K562 (cell line): ENCODE data around the gene ECPAS. TPM values are rescaled to one million over a fixed set of nuclear protein-coding genes. Genes with fewer than 3 reads are reported as not detected.

Experiments used
- CTBP1 ChIP-seq: fragments of 450-650 bp; IDR thresholded peaks from 2 replicates; pipeline ENCODE4 v1.6.1; 2016; ENCODE audit warnings: borderline replicate concordance
- ESRRA ChIP-seq: fragments of 450-650 bp; IDR thresholded peaks from 2 replicates; pipeline ENCODE4 v1.6.1; 2014; ENCODE audit warnings: low read depth, mild to moderate bottlenecking, moderate library complexity, borderline replicate concordance
- GATA2 ChIP-seq: sonication (generic); formaldehyde crosslinking; IDR thresholded peaks from 2 replicates; pipeline ENCODE4 v1.4.0; 2020; ENCODE audit warnings: mild to moderate bottlenecking, missing genetic modification reagents
- HDAC6 ChIP-seq: IDR thresholded peaks from 2 replicates; pipeline ENCODE4 v1.6.1; 2012; ENCODE audit warnings: low read depth, mild to moderate bottlenecking, control low read depth, inconsistent platforms, low read length, moderate library complexity
- JUND ChIP-seq, 2 experiments: IDR thresholded peaks; 2 replicates in 1 of 2; 3 replicates in 1 of 2; pipeline ENCODE4 v1.6.1; 2011; ENCODE audit warnings: borderline replicate concordance in 2 of 2, low read depth in 2 of 2, low read length in 2 of 2, improper control_type of control experiment in 1 of 2, missing biosample characterization in 1 of 2, missing genetic modification characterization in 1 of 2, missing genetic modification reagents in 1 of 2
- L3MBTL2 ChIP-seq: fragments of 450-650 bp; IDR thresholded peaks from 2 replicates; pipeline ENCODE4 v1.6.1; 2016; ENCODE audit warnings: mild to moderate bottlenecking, moderate library complexity
- LCOR ChIP-seq: sonication (generic); formaldehyde crosslinking; IDR thresholded peaks from 2 replicates; pipeline ENCODE4 v1.8.0; 2022; ENCODE audit warnings: mild to moderate bottlenecking, missing genetic modification reagents
- MTA3 ChIP-seq: fragments of 450-650 bp; formaldehyde crosslinking; IDR thresholded peaks from 2 replicates; pipeline ENCODE4 v1.6.1; 2017; ENCODE audit warnings: mild to moderate bottlenecking, borderline replicate concordance
- PHB ChIP-seq: fragments of 250-450 bp; sonication (Bioruptor Pico); IDR thresholded peaks from 2 replicates; pipeline ENCODE4 v1.5.0; 2021
- PHF8 ChIP-seq: fragments of 200-600 bp; sonication (generic); IDR thresholded peaks from 2 replicates; pipeline ENCODE4 v1.6.1; 2012; ENCODE audit warnings: mixed run types, mild to moderate bottlenecking, inconsistent platforms, low read length, moderate library complexity, borderline replicate concordance
- PPARD ChIP-seq: fragments of 250-450 bp; sonication (Bioruptor Pico); IDR thresholded peaks from 2 replicates; pipeline ENCODE4 v1.8.0; 2022; ENCODE audit warnings: inconsistent platforms, mild to moderate bottlenecking, moderate library complexity
- PRDM10 ChIP-seq: fragments of 450-650 bp; IDR thresholded peaks from 2 replicates; pipeline ENCODE4 v1.6.1; 2018; ENCODE audit not compliant: partially characterized antibody
- ZBTB1 ChIP-seq: sonication (generic); formaldehyde crosslinking; IDR thresholded peaks from 2 replicates; pipeline ENCODE4 v1.8.1; 2023; ENCODE audit warnings: missing genetic modification reagents, low read depth, mild to moderate bottlenecking, borderline replicate concordance
- ZNF639 ChIP-seq, 2 experiments: fragments of 200-800 bp in 1 of 2; sonication (Bioruptor generic) in 1 of 2; sonication (generic) in 1 of 2; formaldehyde crosslinking in 1 of 2; IDR thresholded peaks in 1 of 2; conservative IDR thresholded peaks in 1 of 2; 2 replicates each; pipeline versions ENCODE4 v1.5.0 to v1.6.1; 2016 to 2020; ENCODE audit warnings: missing compliant biosample characterization in 1 of 2, missing genetic modification characterization in 1 of 2, missing genetic modification reagents in 1 of 2
- ZSCAN29 ChIP-seq: fragments of 450-650 bp; IDR thresholded peaks from 2 replicates; pipeline ENCODE4 v1.6.1; 2017
- polyA plus RNA-seq, 8 experiments: library from polyadenylated mRNA; depleted of rRNA in 4 of 8; stranded (reverse) in 5 of 8; unstranded in 3 of 8; fragments of >200 nt; fragmentation: Nextera tagmentation in 2 of 8; fragmentation: Illumina TruSeq in 1 of 8; extraction: Ambion mirVana in 2 of 8; extraction: Trizol in 1 of 8; gene quantifications; 2 replicates each; pipeline versions ENCODE4 v1.2.1 to v1.2.3, GENCODE V29; 2011 to 2014; ENCODE audit warnings: inconsistent platforms in 1 of 8, missing spikeins in 1 of 8
- total RNA-seq, 7 experiments: library from RNA; depleted of rRNA in 6 of 7; stranded (reverse); fragments of >200 nt in 6 of 7; fragmentation: Illumina TruSeq in 2 of 7; extraction: Trizol in 2 of 7; gene quantifications; 2 replicates each; pipeline versions ENCODE4 v1.2.1 to v1.2.3, GENCODE V29; 2011 to 2021; ENCODE audit warnings: low replicate concordance in 1 of 7
- TF ChIP-seq, protein P1 (sequence below), 2 experiments: fragments of 450-650 bp; IDR thresholded peaks; 2 replicates each; pipeline ENCODE4 v1.6.1; 2018; ENCODE audit warnings: mild to moderate bottlenecking in 2 of 2, low read depth in 1 of 2; ENCODE audit not compliant: partially characterized antibody in 2 of 2

ECPAS gene
- total and polyA plus RNA-seq, 9 of the 15 experiments (the other 6 are each of a cell fraction or from before 2014, with no cell fraction given) = 14.5 to 90.9 (median 75.7) TPM

DNA sequence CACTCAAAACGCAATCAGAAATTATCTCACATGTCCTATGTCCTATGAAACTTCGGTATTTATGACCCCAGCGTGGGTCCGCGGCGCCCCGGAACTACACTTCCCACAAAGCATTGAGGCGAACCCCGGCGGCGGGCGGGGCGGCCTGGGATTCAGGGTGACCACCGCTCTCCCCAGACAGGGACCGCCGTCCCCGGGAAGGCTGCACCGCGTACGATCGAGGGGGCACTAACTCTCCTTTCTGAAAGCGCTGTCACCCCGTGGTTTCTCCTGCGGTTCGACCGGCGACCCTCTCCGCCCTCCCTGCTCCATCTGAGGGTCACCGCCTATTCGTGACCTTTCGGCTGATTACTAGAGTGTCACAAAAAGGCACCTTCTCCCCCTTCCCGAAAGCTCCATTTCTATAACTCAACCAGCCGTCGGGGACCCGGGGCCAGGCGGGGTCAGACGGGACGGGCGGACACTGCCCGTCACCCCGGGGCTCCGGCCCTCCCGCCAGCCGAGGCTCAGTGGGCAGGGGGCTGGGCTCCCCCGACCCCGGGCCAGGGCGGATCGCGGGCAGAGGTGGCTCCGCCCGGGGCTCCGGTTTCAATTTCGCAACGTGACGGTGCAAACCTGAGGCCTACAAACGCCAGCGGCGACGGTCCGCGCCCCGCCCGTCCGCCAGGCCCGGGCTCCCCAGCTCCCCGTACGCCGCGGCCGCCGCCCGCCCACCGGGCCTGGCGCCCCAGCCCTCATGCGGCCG lies 1.3 kb downstream of the ECPAS start (continued):
- TF ChIP-seq LCOR (peak; percentile 52; the same call in 1 of the 2 replicates), MTA3 (0 out of 2 replicates have a peak, but pooled peaks have one; percentile 18), ZNF639 (CRISPR knock-in tag; conservative IDR thresholded peaks at IDR 0.05 in 1 of 2, IDR thresholded peaks at IDR 0.05 in 1 of 2) (0 out of 4 replicates have a peak, but pooled peaks of 1 of the 2 experiments have one; percentile 37), HDAC6 (no peak), ESRRA (peak; percentile 28; the same call in 1 of the 2 replicates), GATA2 (CRISPR knock-in tag) (0 out of 2 replicates have a peak, but pooled peaks have one; percentile 14), JUND (IDR thresholded peaks at IDR 0.05; ENCODE audit: borderline replicate concordance, low read depth, low read length) (0 out of 2 replicates have a peak, but pooled peaks have one; percentile 9), JUND (tag; IDR thresholded peaks at IDR 0.05; ENCODE audit: borderline replicate concordance, low read depth, low read length) (no peak; the same call in 2 of the 3 replicates), PHB (CRISPR knock-in tag) (0 out of 2 replicates have a peak, but pooled peaks have one; percentile 52), ZBTB1 (CRISPR knock-in tag) (peak; percentile 62; the same call in 1 of the 2 replicates), L3MBTL2 (peak; percentile 30; the same call in 1 of the 2 replicates), PRDM10 (peak; percentile 72), ZSCAN29 (0 out of 2 replicates have a peak, but pooled peaks have one; percentile 41), PPARD (no peak), PHF8 (peak; percentile 19; the same call in 1 of the 2 replicates), CTBP1 (peak; percentile 44; the same call in 1 of the 2 replicates)
- TF ChIP-seq, protein P1, sequence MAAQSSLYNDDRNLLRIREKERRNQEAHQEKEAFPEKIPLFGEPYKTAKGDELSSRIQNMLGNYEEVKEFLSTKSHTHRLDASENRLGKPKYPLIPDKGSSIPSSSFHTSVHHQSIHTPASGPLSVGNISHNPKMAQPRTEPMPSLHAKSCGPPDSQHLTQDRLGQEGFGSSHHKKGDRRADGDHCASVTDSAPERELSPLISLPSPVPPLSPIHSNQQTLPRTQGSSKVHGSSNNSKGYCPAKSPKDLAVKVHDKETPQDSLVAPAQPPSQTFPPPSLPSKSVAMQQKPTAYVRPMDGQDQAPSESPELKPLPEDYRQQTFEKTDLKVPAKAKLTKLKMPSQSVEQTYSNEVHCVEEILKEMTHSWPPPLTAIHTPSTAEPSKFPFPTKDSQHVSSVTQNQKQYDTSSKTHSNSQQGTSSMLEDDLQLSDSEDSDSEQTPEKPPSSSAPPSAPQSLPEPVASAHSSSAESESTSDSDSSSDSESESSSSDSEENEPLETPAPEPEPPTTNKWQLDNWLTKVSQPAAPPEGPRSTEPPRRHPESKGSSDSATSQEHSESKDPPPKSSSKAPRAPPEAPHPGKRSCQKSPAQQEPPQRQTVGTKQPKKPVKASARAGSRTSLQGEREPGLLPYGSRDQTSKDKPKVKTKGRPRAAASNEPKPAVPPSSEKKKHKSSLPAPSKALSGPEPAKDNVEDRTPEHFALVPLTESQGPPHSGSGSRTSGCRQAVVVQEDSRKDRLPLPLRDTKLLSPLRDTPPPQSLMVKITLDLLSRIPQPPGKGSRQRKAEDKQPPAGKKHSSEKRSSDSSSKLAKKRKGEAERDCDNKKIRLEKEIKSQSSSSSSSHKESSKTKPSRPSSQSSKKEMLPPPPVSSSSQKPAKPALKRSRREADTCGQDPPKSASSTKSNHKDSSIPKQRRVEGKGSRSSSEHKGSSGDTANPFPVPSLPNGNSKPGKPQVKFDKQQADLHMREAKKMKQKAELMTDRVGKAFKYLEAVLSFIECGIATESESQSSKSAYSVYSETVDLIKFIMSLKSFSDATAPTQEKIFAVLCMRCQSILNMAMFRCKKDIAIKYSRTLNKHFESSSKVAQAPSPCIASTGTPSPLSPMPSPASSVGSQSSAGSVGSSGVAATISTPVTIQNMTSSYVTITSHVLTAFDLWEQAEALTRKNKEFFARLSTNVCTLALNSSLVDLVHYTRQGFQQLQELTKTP (IDR thresholded peaks at IDR 0.05; ENCODE audit: low read depth in 1 of 2, partially characterized antibody in 2 of 2) = peak in 1 of 2 experiments; percentile 68
